Sciatic nerve (tissue), 2 donors: ENCODE measurements around the gene SH3BP5. TPM values are rescaled to one million over a fixed set of nuclear protein-coding genes. Genes with fewer than 3 reads are reported as not detected.

Experiments used
- ATAC-seq: fragments of 200-7000 bp; cut with Tn5 transposase; one replicate; pipeline ENCODE4 v1.9.1; 2020; ENCODE audit warnings: mild to moderate bottlenecking, moderate library complexity
- DNase-seq: peaks from one replicate; pipeline ENCODE4 v3.0.0-alpha.2; 2020; ENCODE audit warnings: low spot score
- intact Hi-C: fragments of 100-400 bp; cut with DNase I; formaldehyde crosslinking; loops from one replicate; pipeline ENCODE4 v1.14.2; 2022
- total RNA-seq: library from RNA; stranded (reverse); fragmentation: NEBNext Ultra II Directional; extraction: Animal tissue kit (Norgen Biotek cat#: 25700); gene quantifications from one replicate; pipeline ENCODE4 v1.2.1, GENCODE V29; 2021
- donor health status: DM: no; HTN: no; CAD: no.
- donor health status: DM: no; HTN: no; CAD: no.

The SH3BP5 gene
- total RNA-seq, 1 donor from 2014 or later, result 143 TPM

DNA sequence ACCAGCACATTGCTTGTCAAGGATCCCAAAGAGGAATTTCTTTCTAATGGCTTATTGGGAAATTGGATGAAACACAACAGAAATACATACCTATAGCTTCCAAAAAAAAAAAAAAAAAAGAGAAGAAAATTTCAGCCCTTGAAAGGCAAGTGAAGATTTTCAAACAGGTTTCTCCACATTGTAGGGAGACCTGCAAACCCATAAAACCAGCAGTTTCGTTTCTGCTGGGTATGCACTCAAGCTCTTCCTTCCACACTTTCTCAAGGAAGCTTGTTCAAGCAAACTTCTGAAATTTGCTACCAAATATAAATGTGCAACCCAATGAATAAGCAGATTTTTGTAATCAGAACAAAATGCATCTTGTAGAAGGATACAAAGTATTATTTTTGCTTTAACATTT is 15.9 kb upstream of the SH3BP5 start:
- intact Hi-C loops, result no loop called here
- no peak for ATAC-seq

DNA sequence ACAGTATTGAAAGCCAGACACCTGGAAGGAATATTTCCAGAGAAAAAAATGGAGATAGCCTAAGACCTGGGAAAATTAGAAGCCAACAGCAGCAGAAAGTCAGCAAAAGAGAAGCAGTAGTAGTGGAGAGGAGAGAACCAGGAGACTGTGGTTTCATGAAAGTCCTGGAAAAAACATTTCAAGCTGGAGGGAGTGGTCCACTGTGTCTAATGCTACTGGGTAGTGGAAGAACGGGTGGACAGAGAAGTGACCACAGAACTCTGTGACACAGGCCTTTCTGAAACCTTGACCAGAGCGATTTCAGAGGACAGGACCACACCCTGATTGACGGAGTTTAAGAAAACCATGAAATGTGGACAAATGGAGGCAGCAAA is 15.3 kb upstream of the SH3BP5 start:
- ATAC-seq (no peak), DNase-seq (no peak)
- intact Hi-C loops, result no loop called here

More for the DNA sequence above, 15.9 kb upstream of the SH3BP5 start:
- DNase-seq, result no peak

DNA sequence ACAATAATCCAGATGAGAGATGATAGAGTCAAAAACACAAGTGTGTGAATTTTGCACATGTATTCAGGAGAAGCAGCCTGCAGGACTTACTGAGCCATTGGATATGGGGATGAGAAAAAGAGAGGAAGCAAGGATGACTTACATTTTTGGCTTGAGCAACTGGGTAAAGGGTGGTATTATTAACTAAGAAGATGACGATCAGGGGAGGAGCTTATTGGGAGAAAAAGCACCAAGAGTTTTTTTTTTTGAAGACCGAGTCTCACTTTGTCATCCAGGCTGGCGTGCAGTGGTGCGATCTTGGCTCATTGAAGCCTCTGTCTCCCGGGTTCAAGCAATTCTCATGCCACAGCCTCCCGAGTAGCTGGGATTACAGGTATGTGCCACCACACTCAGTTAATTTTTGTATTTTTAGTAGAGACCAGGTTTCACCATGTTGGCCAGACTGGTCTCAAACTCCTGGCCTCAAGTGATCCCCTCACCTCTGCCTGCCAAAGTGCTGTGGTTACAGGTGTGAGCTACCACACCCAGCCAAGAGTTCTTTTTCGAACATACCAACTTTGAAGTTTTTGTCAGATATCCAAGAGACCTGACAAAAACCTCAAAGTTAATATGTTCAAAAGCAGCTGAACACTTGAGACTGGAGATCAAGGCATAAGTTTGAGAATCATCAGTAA is 14.8 kb upstream of the SH3BP5 start:
- ATAC-seq (no peak), DNase-seq (no peak)
- intact Hi-C loops, result no loop called here

DNA sequence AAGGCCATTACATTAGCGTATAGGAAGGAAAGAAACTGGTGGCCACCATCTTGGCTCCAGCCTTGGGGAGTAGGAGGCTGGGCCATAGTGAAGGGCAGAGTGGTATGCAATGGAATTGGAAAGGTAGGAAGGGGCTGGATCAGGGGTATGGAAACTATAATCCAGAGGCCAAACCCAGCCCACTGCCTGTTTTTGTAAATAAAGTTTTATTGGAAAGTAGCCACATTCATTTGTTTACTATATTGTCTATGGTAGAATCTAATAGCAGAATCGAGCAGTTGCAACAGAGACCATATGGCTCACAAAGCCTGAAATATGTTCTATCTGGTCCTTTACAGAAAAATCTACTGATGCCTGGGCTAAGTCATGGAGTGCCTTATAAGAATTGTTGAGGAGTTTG is 14.1 kb upstream of the SH3BP5 start:
- no peak for ATAC-seq
- intact Hi-C loops, result no loop called here

DNA sequence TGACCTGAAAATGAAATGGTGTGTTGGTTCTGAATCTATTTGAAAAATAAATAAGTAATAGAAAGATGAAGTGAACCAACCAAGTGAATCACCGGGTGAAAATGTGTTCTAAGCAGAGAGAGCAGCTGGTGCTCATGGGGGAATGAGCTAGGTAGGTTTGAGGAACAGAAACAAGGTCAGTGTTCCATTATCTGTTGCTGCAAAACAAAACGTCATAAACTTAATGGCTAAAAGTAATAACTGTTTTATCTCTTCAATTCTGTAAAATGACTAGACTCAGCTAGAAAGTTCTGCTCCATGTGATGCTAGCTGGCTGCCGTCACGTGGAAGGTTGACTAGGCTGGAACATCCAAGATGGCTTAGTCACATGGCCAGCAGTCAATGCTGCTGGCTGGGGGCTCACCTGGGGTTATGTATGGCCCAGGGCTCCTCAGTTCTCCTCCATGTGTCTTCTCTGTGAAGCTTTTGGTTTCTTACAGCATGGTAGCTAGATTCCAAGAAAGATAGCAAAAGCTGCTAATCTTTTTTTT is 13.3 kb upstream of the SH3BP5 start:
- ATAC-seq (no peak), DNase-seq (no peak)
- intact Hi-C loops, result no loop called here

More for the DNA sequence above, 14.1 kb upstream of the SH3BP5 start:
- DNase-seq, result no peak

DNA sequence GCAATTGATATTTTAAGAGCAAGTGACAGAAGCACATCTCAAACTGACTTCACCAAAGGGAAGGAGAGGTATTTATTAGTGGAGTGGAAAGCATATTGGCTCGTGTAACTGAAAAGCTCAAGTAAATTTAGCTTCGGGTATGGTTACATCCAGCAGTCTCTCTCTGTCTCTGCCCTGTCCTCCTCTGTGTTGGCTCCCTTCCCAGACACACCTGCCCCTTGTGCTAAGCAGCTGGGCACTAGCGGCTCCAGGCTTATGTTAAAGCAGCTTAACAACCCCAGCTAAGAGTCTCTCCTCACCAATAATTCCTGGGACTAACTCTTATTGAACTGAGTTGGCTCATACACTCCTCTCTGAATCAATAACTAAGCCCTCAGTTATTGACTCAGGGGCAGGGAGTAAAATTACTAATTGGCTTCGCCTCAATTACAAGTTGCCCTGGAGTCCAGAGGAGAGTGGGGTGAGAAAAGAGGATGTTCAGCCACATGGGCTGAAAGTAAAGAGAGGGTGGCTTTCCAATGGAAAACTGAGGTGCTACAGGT is 12.8 kb upstream of the SH3BP5 start:
- ATAC-seq (no peak), DNase-seq (no peak)
- intact Hi-C loops, result no loop called here

DNA sequence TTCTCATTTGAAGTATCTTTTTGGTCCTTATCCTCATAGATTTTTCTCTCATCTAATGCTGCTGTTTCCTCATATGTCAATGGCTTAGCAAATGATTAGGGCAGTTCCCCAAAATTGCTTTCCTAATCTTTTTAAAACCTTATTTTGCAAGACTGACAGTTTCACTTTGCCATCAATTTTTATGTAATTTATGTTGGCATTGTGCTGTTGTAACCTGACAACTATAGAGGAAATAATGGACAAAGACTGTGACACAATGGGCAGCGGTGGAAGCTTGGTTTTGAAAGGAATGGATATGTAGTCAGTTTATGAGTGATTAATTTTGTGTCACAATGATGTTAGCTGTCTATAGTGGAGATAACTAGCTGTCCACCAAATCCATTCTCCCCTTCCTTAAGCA is 10.6 kb upstream of the SH3BP5 start:
- no peak for DNase-seq
- no peak for ATAC-seq
- intact Hi-C loops, result no loop called here

DNA sequence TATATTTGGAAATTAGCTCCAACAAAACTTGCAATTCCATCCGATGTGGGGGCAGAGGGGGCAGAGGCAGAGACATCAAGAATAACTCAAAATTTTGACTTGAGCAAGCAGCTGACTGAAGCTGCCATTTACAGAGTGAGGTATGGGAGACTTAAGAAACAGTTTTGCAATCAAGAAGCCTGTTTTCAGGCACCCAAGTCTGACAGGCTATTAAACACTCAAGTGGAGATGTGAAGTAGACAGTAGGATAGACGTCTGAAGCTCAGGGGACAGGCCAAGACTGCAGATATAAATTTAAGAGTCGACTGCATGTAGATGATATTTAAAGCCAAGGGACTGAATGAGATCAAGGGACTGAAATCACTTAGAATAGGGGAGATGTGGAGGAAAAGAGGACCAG is 9.9 kb upstream of the SH3BP5 start:
- ATAC-seq, result no peak
- intact Hi-C loops, result no loop called here
- DNase-seq, result no peak

DNA sequence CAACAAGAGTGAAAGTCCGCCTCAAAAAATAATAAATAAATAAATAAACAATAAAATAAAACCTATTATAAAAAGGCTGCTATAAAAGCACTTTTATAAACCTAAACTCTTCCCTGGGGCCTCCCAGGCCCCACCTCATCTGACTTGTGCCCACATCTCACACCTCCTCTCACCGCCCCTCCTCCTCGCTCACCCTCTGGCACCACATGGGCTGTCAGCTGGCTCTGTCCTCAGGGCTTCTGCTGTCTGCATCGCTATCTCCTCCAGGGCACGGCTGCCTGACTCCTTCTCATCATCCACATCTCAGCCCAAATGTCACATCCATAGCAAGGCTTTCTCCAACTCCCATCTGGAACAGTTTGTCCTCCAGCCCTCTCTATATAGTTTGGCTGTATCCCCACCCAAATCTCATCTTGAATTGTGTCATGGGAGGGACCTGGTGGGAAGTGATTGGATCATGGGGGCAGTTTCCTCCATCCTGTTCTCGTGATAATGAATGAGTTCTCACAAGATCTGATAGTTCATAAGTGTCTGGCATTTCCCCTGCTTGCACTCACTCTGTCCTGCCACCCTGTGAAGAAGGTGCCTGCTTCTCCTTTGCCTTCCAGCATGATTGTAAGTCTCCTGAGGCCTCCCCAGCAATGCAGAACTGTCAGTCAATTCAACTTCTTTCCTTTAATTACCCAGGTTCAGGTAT is 8.8 kb upstream of the SH3BP5 start:
- ATAC-seq, result no peak
- intact Hi-C loops, result no loop called here

DNA sequence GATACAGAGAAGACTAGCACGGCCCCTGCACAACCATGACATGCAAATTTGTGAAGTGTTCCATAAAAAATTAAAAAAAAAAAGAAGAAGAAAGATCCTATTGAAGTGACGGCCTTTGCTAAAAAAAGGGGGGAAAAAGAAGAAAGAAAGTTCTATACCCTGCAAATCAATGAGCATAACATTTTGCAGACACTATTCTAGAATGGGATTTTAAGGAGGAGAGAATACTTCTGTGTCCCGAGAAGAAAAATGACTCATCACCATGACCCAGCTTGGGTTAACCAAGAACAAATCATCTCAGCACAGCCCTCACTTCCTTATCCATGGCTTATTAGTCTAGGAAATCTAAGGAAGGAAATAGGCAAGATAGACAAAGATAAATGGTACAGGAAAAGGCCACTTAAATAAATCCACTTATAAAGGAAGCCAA is 7.4 kb upstream of the SH3BP5 start:
- intact Hi-C loops, result no loop called here
- DNase-seq, result no peak
- no peak for ATAC-seq

More for the DNA sequence above, 8.8 kb upstream of the SH3BP5 start:
- DNase-seq, result no peak

DNA sequence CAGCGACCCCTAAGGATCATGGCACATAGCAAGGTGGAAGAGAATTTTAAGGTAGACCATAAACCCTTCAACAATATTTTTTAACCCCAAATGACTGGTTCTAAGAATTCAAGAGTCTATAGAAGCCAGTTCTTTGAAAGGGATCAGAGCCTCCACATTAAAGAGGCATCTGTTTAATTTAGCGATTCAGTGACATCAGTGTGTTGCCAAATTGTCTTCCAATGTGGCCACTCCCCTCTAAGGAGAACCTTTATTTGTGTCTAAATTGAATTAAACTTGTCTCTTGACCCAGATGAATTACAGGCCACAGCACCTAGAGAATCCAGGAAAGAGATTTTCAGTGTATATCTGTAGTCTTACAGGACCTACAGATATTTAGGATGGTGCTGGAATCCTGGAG is 6.6 kb upstream of the SH3BP5 start:
- intact Hi-C loops, result no loop called here
- DNase-seq (no peak), ATAC-seq (no peak)

DNA sequence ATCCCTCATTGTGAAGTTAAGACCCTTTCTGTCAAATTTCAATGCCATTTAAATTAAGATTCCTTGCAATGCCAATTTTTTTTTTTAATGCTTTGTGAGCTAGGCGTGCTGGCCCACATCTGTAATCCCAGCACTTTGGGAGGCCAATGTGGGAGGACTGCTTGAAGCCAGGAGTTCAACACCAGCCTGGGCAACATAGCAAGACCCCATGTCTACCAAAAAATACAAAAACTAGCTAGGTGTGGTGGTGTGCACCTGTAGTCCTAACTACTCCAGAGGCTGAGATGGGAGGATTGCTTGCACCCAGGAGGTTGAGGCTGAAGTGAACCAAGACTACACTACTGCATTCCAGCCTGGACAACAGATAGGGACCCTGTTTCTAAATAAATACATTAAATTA is 5.6 kb upstream of the SH3BP5 start:
- ATAC-seq (no peak), DNase-seq (no peak)
- intact Hi-C loops, result no loop called here

DNA sequence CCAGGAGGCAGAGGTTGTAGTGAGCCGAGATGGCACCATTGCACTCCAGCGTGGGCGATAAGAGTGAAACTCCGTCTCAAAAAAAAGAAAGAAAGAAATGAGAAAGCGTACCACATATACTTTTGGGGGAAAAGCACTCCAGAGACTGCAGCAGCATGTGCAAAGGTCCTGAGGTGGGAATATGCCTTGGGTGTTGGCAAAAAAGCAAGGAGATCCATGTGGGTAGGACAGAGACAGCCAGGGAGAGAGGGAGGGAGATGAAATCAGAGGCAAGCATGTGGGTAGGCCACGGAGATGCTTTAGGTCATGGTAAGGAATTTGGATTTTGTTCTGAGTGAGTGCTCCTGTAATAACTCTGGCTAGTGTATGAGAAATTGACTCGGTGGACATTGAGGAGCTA is 3.7 kb upstream of the SH3BP5 start:
- ATAC-seq (no peak), DNase-seq (no peak)
- intact Hi-C loops, result no loop called here

DNA sequence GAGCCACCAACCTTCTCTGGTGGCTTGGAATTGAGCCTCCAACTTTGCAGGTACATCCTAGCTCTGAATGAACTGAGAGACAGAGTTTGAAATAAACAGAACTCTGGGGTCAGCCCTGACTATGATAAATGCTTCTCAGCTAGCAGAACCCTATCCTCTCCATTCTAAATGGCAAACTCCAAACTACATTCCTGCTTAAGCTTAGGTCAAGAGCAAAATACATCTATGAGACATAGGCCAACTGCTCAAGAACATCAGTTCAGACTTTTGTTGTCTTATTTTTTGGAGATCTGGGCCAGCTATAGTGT is 1.5 kb upstream of the SH3BP5 start:
- intact Hi-C loops, result loop anchor here (5.0 kb wide), 1 partner anchor 67 kb away; no protein-coding TSS in a partner anchor
- no peak for DNase-seq
- ATAC-seq, result no peak

DNA sequence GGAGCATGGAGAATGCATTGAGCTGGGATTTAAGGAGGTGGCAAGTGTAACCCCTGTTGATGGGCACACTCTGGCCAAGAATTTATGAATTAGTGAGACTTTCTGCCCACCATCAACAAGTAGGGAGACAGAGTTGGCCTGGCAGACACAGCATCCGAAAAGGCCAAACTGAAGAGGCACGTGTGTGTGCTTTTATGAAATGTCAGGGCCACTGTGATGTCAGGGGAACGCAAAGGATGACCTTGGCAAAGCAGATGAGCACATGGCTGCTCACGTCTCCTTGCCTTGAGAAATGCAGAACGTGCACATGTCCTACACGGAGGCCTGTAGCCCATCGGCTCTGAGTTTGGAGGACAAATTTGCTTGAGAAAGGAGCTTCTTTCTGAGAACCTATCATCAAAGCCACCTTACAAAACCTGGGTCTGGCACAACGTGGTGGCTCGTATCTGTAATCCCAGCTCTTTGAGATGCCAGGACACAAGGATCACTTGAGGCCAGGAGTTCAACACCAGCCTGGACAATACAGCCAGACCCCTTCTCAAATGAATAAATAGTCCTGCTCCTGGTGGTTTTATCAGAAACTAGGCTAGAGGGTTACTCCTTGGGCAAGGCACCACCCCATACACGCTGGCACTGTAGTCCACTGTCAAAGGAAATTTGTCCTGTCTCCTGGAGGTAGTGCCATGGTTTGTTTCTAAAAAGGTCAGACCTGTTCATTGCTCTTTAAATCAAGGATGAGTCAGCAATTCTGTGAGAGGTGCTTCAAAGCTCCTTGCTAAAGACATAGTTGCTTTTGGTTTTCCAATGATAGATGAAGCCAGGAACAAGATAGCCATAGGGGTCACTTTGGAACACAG is 941 bp upstream of the SH3BP5 start:
- intact Hi-C loops, result loop anchor here (5.0 kb wide), 1 partner anchor 66 kb away; no protein-coding TSS in a partner anchor
- ATAC-seq (no peak), DNase-seq (no peak)

DNA sequence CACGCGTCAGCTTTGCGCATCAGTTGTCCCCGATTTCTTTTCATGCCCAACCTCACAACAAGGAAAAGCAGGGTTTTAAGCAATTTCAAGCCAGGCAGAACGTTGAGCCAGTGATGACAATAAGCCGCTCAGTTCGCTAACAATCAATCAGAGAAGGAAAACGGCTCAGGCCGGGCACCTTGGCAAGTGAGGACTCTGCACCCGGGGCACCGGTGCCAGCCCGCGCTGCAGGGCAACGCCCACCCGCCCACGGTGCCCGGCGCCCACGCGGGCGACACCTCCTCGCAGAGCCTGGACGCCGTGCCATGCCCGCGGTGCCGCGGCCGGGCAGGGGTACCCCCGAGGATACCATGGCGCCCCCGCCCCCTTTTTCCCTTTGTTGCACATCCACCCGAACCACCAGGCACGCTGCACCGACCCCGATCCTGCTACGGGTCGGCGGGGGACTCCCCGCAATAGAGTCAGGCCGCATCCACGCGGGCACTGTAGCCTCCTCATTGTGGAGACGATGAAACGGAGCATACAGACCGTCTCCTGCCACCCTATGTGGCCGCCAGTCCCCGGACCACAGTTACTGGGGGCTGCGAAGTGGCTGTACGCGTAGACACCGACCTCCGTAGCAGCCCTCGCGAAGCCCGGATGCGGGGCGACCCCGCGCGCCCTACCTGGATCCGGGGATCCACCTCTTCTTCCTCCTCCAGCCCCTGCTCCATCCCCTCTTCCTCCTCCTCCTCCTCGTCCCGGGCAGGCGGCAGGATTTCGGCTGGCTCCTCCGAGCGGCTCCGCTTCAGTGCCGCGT is 581 bp downstream of the SH3BP5 start:
- intact Hi-C loops, result loop anchor here (5.0 kb wide), 1 partner anchor 65 kb away; no protein-coding TSS in a partner anchor
- peak; percentile 75 for DNase-seq
- peak; percentile 12 for ATAC-seq

DNA sequence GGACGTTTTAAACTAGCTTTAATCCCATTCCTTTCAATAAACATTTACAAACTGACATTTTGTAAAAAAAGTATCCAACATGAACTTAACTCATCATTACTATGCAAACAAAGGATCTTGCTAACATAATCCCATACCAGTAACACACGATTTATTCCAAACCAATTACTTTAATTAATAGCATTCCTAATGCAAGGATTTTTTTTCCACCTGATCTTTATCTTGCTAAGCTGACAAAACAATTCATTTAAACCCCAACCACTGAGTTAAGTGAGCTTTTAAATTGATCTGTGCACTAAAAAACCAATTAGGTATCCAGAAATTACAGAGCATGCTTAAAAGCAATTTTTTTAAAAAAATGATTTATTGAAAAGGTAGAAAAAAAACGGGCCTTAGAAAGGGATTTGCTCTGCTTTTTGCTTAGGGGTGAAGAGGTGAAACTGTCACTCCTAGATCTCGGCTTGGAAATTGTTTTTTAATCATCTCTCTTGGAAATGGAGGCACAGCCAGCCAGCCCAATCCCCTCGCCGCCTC is 1.2 kb downstream of the SH3BP5 start:
- no peak for DNase-seq
- intact Hi-C loops, result loop anchor here (5.0 kb wide), 1 partner anchor 64 kb away; no protein-coding TSS in a partner anchor
- ATAC-seq, result peak; percentile 51

DNA sequence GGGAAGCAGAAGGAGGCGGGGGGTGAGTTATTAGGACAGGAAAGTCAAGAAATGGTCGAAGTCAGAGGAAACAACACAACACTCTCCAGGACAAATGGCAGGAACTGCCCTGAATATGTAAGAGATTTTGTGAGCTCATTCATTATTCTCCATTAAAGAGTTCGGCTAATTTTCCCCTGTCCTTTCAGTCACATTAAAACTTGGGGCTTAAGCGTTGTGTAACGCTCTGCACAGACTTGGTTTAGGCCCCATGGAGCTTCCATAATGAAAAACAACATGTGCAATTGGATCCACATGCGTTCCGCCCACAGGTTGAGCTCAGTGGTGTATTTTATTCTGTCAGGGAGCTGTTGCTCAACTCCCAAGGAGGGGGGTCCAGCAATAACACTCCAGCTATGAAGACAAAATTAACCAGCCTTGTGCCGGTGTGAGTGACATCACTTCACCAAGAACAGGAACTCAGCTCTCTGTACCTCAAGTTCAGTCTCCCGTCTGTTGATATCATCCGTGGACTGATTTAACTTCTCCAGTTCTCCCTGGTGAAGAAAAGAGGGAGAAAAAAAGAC is 2.3 kb downstream of the SH3BP5 start:
- intact Hi-C loops, result loop anchor here (5.0 kb wide), 1 partner anchor 63 kb away; no protein-coding TSS in a partner anchor
- ATAC-seq, result peak; percentile 84
- peak; percentile 76 for DNase-seq
